Smooth muscle cell (in vitro differentiated cells): Measurements from ENCODE around the gene FRRS1. TPM values are rescaled to one million over a fixed set of nuclear protein-coding genes. Genes with fewer than 3 reads are reported as not detected.

Experiments used
- DNase-seq: peaks from one replicate; lab custom pipeline; 2025; ENCODE audit not compliant: unreplicated experiment; lab: John Stamatoyannopoulos, UW
- H2AFZ ChIP-seq: fragments of 200-600 bp; sonication (generic); 2 replicates; pipeline ENCODE4 v1.6.0; 2016; ENCODE audit warnings: antibody characterized with exemption, low read depth, mild to moderate bottlenecking
- H3F3A ChIP-seq: fragments of 200-600 bp; sonication (generic); 2 replicates; pipeline ENCODE4 v1.6.0; 2017; ENCODE audit warnings: antibody characterized with exemption, low read depth
- H3K27ac ChIP-seq: fragments of 200-600 bp; sonication (generic); 2 replicates; pipeline ENCODE4 v1.5.1; 2016; ENCODE audit warnings: low read depth, mild to moderate bottlenecking
- H3K27me3 ChIP-seq: fragments of 200-600 bp; sonication (generic); 2 replicates; pipeline ENCODE4 v1.6.1; 2016; ENCODE audit warnings: low read depth, mild to moderate bottlenecking
- H3K36me3 ChIP-seq: fragments of 200-600 bp; sonication (generic); 2 replicates; pipeline ENCODE4 v1.5.1; 2016; ENCODE audit warnings: low read depth
- H3K4me1 ChIP-seq: fragments of 200-600 bp; sonication (generic); 2 replicates; pipeline ENCODE4 v1.5.1; 2016; ENCODE audit warnings: low read depth
- H3K4me2 ChIP-seq: fragments of 200-600 bp; sonication (generic); 2 replicates; pipeline ENCODE4 v1.6.0; 2016; ENCODE audit warnings: mild to moderate bottlenecking
- H3K4me3 ChIP-seq: fragments of 200-600 bp; sonication (generic); 2 replicates; pipeline ENCODE4 v1.5.1; 2016; ENCODE audit warnings: mild to moderate bottlenecking
- H3K79me2 ChIP-seq: fragments of 200-600 bp; sonication (generic); 2 replicates; pipeline ENCODE4 v1.6.0; 2016; ENCODE audit warnings: low read depth, mild to moderate bottlenecking
- H3K9ac ChIP-seq: fragments of 200-600 bp; sonication (generic); 2 replicates; pipeline ENCODE4 v1.6.0; 2016; ENCODE audit warnings: low read depth
- H3K9me3 ChIP-seq: fragments of 200-600 bp; sonication (generic); replicated peaks from 2 replicates; pipeline ENCODE4 v1.5.1; 2016; ENCODE audit warnings: low read depth
- H4K20me1 ChIP-seq: fragments of 200-600 bp; sonication (generic); 2 replicates; pipeline ENCODE4 v1.6.0; 2016; ENCODE audit warnings: low read depth
- CTCF ChIP-seq: fragments of 200-600 bp; sonication (generic); IDR thresholded peaks from 2 replicates; pipeline ENCODE4 v1.5.1; 2017; ENCODE audit warnings: borderline replicate concordance, mild to moderate bottlenecking, antibody characterized with exemption; ENCODE audit not compliant: insufficient read depth, poor library complexity, severe bottlenecking
- WGBS: methylation state at CpG from one replicate; pipeline ENCODE4 v1.1.7; 2016; ENCODE audit warnings: low lambda C conversion rate; 5-methylcytosine and 5-hydroxymethylcytosine counted together
- polyA plus RNA-seq: library from polyadenylated mRNA; unstranded; fragments of >200 nt; fragmentation: Nextera tagmentation; extraction: Ambion mirVana; gene quantifications from 2 replicates; pipeline ENCODE4 v1.2.1, GENCODE V29; 2016
- small RNA-seq: library from RNA; depleted of rRNA; stranded (forward); fragments of <200 nt; gene quantifications from one replicate; pipeline ENCODE3, GENCODE V24; 2014
- total RNA-seq: library from RNA; depleted of rRNA; stranded (reverse); fragments of >200 nt; gene quantifications from 2 replicates; pipeline ENCODE4 v1.2.3, GENCODE V29; 2014

FRRS1 gene
- total and polyA plus RNA-seq, 2 experiments from 2014 or later, result 0.79 to 17.0 TPM

- Histone ChIP-seq H3K4me3 (no peak overlapping the region), H3K4me1 (peaks cover 9% of the 10 kb centered on the region), H3K79me2 (no peaks in the 10 kb centered on the region), H2AFZ (no peak overlapping the region), H3F3A (no peaks in the 10 kb centered on the region), H4K20me1 (no peaks in the 10 kb centered on the region), H3K4me2 (no peak overlapping the region), H3K27ac (no peak overlapping the region), H3K9ac (no peak overlapping the region), H3K27me3 (no peaks in the 10 kb centered on the region), H3K9me3 (no peaks in the 10 kb centered on the region), H3K36me3 (no peaks in the 10 kb centered on the region)
- no peak for TF ChIP-seq CTCF
- 88% methylated on average over 3 of the region's 3 CpGs for WGBS
- DNase-seq, result no peak
Measured at GRCh38 chr1:99661780-99662179, 104.7 kb downstream of the FRRS1 start.

GRCh38 chr1:99660496-99660895 lies 105.9 kb downstream of the FRRS1 start:
- H4K20me1 ChIP-seq, result no peaks in the 10 kb centered on the region
- WGBS, result 89% methylated on average over 2 of the region's 2 CpGs
- H3K79me2 ChIP-seq, result no peaks in the 10 kb centered on the region
- H3K4me3 ChIP-seq, result no peak overlapping the region
- H3K9me3 ChIP-seq, result no peaks in the 10 kb centered on the region
- no peak overlapping the region for H3K9ac ChIP-seq
- DNase-seq, result no peak
- H3K4me1 ChIP-seq, result peaks cover 9% of the 10 kb centered on the region
- H3K27ac ChIP-seq, result no peak overlapping the region
- TF ChIP-seq CTCF, result no peak
- H3K27me3 ChIP-seq, result no peaks in the 10 kb centered on the region
- no peak overlapping the region for H3K4me2 ChIP-seq
- no peak overlapping the region for H2AFZ ChIP-seq
- H3K36me3 ChIP-seq, result no peaks in the 10 kb centered on the region
- H3F3A ChIP-seq, result no peaks in the 10 kb centered on the region

GRCh38 chr1:99659755-99660210 lies 106.7 kb downstream of the FRRS1 start:
- Histone ChIP-seq H2AFZ (no peak overlapping the region), H3K4me2 (no peak overlapping the region), H3K36me3 (no peaks in the 10 kb centered on the region), H3K9ac (no peak overlapping the region), H3K27ac (no peak overlapping the region), H3K27me3 (no peaks in the 10 kb centered on the region), H3K4me1 (peaks cover 9% of the 10 kb centered on the region), H3K9me3 (no peaks in the 10 kb centered on the region), H3F3A (no peaks in the 10 kb centered on the region), H3K79me2 (no peaks in the 10 kb centered on the region), H3K4me3 (no peak overlapping the region), H4K20me1 (no peaks in the 10 kb centered on the region)
- 82% methylated on average over 2 of the region's 2 CpGs for WGBS
- no peak for DNase-seq
- TF ChIP-seq CTCF, result no peak

Small RNAs within 50 kb of the gene (small RNA-seq; reads per million reads assigned to genes)
- not detected for gene RF00019
- not detected for gene RNU4-75P

Other genes starting within 250 kb of the FRRS1 start
- gene PALMD, start 120.5 kb downstream of the FRRS1 start, total RNA-seq, result 0.76 and 1.1 TPM in 2 replicates
- 1.2 TPM in 1 of 2 replicates, not detected in the other for gene PALMD, start 120.5 kb downstream of the FRRS1 start, polyA plus RNA-seq
- gene AGL, start 83.7 kb upstream of the FRRS1 start, total RNA-seq, result 18.3 and 20.8 TPM in 2 replicates
- 5.0 and 5.1 TPM in 2 replicates for gene AGL, start 83.7 kb upstream of the FRRS1 start, polyA plus RNA-seq
- gene SLC35A3, start 203.4 kb upstream of the FRRS1 start, total RNA-seq, result 33.5 and 38.2 TPM in 2 replicates
- gene SLC35A3, start 203.4 kb upstream of the FRRS1 start, polyA plus RNA-seq, result 8.2 and 10.2 TPM in 2 replicates